ENCODE results near the gene PLEKHH1.

- TF ChIP-seq CTCF (IDR thresholded peaks at IDR 0.05) (no peak), ZFX (IDR thresholded peaks at IDR 0.05; ENCODE audit: borderline replicate concordance) (no peak)
These were observed 74.6 kb downstream of the PLEKHH1 start for GRCh38 chr14:67607646-67608045.
